Nucleus accumbens (tissue), 56 donors: ENCODE data around the gene EXD1.
"Not testable (repeated sequence)": the region's sequence is repeated elsewhere in the genome, so short reads cannot be mapped to it uniquely, and the experiment has no call there.

Experiments used
- DNase-seq, 56 donors: peaks; one replicate each; lab custom pipeline; 2025; lab: John Stamatoyannopoulos, UW

The EXD1 gene

DNA sequence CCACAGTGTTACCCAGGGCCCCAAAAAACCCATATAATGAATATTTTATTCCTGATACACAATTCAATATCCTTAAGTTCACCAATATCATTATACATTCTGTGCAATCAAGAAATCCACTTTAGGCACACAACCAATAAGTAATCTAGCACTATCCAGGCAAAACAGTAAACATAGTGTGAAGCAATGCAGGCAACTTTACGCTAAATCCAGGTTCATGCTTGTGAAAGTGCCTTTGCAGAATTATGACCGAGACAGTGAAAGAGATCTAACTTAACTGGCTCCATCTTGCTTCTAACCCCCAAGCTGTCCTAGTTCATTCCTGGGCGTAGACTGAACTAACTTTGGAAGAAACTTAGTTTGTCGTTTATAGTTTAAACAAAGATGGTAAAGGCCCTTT is 80.3 kb downstream of the EXD1 start:
- DNase-seq: no peak

DNA sequence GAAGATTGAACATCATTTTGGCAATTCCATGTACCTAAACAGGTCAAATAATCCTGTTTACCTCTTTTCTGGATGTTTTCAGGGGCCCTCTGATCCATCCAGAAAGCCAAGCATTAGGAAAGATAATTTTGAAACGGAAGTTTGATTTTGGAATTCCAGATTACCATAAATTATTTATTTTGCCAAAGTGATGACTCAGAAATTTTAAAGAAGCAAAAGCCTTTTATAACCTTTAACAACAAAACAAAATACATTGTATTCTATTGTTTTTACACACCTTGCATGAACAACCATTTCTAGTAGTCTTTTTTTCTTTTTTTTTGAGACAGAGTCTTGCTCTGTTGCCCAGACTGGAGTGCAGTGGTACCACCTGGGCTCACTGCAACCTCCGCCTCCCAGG is 82.5 kb downstream of the EXD1 start:
- no peak for DNase-seq

DNA sequence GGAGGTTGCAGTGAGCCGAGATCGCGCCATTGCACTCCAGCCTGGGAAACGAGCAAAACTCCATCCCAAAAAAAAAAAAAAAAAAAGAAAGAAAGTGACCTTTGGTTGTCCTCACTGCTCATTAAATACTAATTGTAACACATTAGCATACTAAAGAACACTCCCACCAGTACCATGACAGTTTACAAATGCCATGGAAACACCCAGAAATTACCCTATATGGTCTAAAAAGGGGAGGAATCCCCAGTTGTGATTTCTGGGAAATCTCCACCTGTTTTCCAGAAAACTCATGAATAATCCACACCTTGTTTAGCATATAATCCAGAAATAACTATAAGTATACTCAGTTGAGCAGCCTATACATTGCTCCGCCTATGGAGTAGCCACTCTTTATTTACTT is 90.9 kb downstream of the EXD1 start:
- no peak for DNase-seq

DNA sequence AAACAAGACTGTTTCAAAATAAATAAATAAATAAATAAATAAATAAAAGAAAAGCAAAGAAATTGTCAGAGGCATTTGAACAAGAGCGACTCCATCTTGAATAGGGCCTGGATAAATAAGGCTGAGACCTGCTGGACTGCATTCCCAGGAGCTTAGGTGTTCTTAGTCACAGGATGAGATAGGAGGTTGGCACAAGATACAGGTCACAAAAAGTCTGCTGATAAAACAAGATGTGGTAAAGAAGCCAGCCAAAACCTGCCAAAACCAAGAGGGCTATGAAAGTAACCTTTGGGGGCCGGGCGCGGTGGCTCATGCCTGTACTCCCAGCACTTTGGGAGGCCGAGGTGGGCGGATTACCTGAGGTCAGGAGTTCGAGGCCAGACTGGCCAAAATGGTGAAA is 91.4 kb downstream of the EXD1 start:
- not testable (repeated sequence) for DNase-seq

DNA sequence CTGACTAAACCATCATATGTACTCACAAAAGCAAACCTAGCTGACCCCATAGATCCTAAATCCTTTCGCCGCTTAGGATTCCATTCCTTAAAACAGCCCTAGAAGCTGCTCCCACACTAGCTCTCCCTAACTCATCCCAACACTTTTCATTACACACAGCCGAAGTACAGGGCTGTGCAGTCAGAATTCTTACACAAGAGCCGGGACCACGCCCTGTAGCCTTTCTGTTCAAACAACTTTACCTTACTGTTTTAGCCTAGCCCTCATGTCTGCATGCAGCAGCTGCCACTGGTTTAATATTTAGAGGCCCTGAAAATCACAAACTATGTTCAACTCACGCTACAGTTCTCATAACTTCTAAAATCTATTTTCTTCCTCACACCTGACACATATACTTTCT is 95.0 kb downstream of the EXD1 start:
- DNase-seq: not testable (repeated sequence)

DNA sequence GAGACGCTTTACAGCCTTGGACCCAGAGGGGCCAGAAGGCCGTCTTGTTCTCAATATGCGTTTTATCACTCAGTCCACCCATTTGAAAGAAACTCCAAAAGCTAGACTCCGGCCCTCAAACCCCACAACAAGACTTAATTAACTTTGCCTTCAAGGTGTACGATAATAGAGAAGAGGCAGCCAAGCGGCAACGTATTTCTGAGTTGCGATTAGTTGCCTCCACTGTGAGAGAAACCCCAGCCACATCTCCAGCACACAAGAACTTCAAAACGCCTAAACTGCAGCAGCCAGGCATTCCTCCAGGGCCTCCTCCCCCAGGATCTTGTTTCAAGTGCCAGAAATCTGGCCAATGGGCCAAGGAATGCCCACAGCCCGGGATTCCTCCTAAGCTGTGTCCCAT is 97.1 kb downstream of the EXD1 start:
- no peak for DNase-seq
